IMR-90 (cell line): Measurements from ENCODE around the gene TAX1BP1. TPM values are rescaled to one million over a fixed set of nuclear protein-coding genes. Genes with fewer than 3 reads are reported as not detected.

Experiments
- ATAC-seq: fragments of 200-7000 bp; cut with Tn5 transposase; 2 replicates; pipeline ENCODE4 v1.9.1; 2020; ENCODE audit warnings: low read depth, mild to moderate bottlenecking, moderate library complexity
- BruUV-seq: library from RNA; stranded (reverse); fragments of 400-500 nt; replicated peaks from 2 replicates; lab custom pipeline; 2021; lab: Mats Ljungman, UMichigan
- CTCF ChIA-PET: fragments of 300-600 bp; formaldehyde crosslinking; extraction: SDS; loops from one replicate; lab custom pipeline; 2021; ENCODE audit warnings: antibody characterized with exemption; lab: Yijun Ruan, JAX
- POLR2A ChIA-PET: fragments of 300-600 bp; sonication (Branson Sonifier 250); formaldehyde crosslinking; loops from one replicate; lab custom pipeline; 2022; ENCODE audit warnings: antibody characterized with exemption; ENCODE audit not compliant: unreplicated experiment; lab: Charles Lee
- DNase-seq: peaks from one replicate; pipeline ENCODE4 v3.0.0; 2013
- H2AFZ ChIP-seq: replicated peaks from 2 replicates; pipeline ENCODE3; 2013; ENCODE audit warnings: low read length, mild to moderate bottlenecking; ENCODE audit not compliant: poor library complexity
- H2AK5ac ChIP-seq: 2 replicates; pipeline ENCODE4 v1.6.1; 2013; ENCODE audit warnings: low read depth, low read length, inconsistent platforms
- H2AK9ac ChIP-seq: replicated peaks from 2 replicates; pipeline ENCODE3; 2013; ENCODE audit warnings: mild to moderate bottlenecking, low read depth, low read length, moderate library complexity; ENCODE audit not compliant: poor library complexity
- H2BK120ac ChIP-seq: 2 replicates; pipeline ENCODE4 v1.6.1; 2013; ENCODE audit warnings: low read depth, low read length, inconsistent platforms
- H2BK15ac ChIP-seq: 3 replicates; pipeline ENCODE4 v1.6.1; 2013; ENCODE audit warnings: low read depth, low read length, inconsistent platforms
- H2BK20ac ChIP-seq: 2 replicates; pipeline ENCODE4 v1.6.1; 2013; ENCODE audit warnings: low read depth, mild to moderate bottlenecking, inconsistent platforms, low read length, moderate library complexity
- H2BK5ac ChIP-seq: 2 replicates; pipeline ENCODE4 v1.6.1; 2013; ENCODE audit warnings: mild to moderate bottlenecking, low read depth, low read length, inconsistent platforms; ENCODE audit not compliant: poor library complexity, severe bottlenecking
- H3K14ac ChIP-seq: replicated peaks from 2 replicates; pipeline ENCODE4 v1.6.1; 2013; ENCODE audit warnings: low read depth, low read length, inconsistent platforms
- H3K18ac ChIP-seq: 2 replicates; pipeline ENCODE4 v1.6.1; 2013; ENCODE audit warnings: low read depth, low read length, control low read depth
- H3K23ac ChIP-seq: 2 replicates; pipeline ENCODE4 v1.6.1; 2013; ENCODE audit warnings: low read depth, low read length, inconsistent platforms
- H3K27ac ChIP-seq: 2 replicates; pipeline ENCODE4 v1.5.1; 2013; ENCODE audit warnings: mild to moderate bottlenecking, control low read depth, low read length; ENCODE audit not compliant: insufficient read depth
- H3K27me3 ChIP-seq: 2 replicates; pipeline ENCODE4 v1.6.1; 2013; ENCODE audit warnings: low read length; ENCODE audit not compliant: control insufficient read depth, insufficient read depth
- H3K36me3 ChIP-seq: 2 replicates; pipeline ENCODE4 v1.6.1; 2013; ENCODE audit warnings: low read length, mixed read lengths; ENCODE audit not compliant: control insufficient read depth, insufficient read depth
- H3K4ac ChIP-seq: 2 replicates; pipeline ENCODE4 v1.6.1; 2013; ENCODE audit warnings: low read depth, low read length, inconsistent platforms
- H3K4me1 ChIP-seq: 2 replicates; pipeline ENCODE4 v1.6.1; 2013; ENCODE audit warnings: low read length, mixed read lengths; ENCODE audit not compliant: control insufficient read depth, insufficient read depth
- H3K4me2 ChIP-seq: 2 replicates; pipeline ENCODE4 v1.6.1; 2013; ENCODE audit warnings: low read depth, mild to moderate bottlenecking, control low read depth, low read length, moderate library complexity
- H3K4me3 ChIP-seq: 2 replicates; pipeline ENCODE4 v1.5.1; 2013; ENCODE audit warnings: low read depth, mild to moderate bottlenecking, control low read depth, low read length, moderate library complexity; ENCODE audit not compliant: insufficient read depth
- H3K56ac ChIP-seq: 2 replicates; pipeline ENCODE4 v1.6.1; 2013; ENCODE audit warnings: low read length, inconsistent platforms; ENCODE audit not compliant: insufficient read depth; ENCODE audit errors: extremely low read depth
- H3K79me1 ChIP-seq, 2 experiments: 2 replicates each; pipeline ENCODE4 v1.6.1; 2013; ENCODE audit warnings: low read length in 2 of 2, inconsistent platforms in 1 of 2, low read depth in 1 of 2
- H3K9ac ChIP-seq: 2 replicates; pipeline ENCODE4 v1.6.1; 2013; ENCODE audit warnings: low read depth, low read length, control low read depth
- H3K9me1 ChIP-seq: 2 replicates; pipeline ENCODE4 v1.6.1; 2013; ENCODE audit warnings: low read length, inconsistent platforms; ENCODE audit not compliant: insufficient read depth
- H3K9me3 ChIP-seq: 2 replicates; pipeline ENCODE4 v1.6.1; 2013; ENCODE audit warnings: low read length; ENCODE audit not compliant: control insufficient read depth, insufficient read depth
- H4K20me1 ChIP-seq: 2 replicates; pipeline ENCODE4 v1.6.1; 2013; ENCODE audit warnings: low read length, inconsistent platforms; ENCODE audit not compliant: insufficient read depth
- H4K5ac ChIP-seq: 2 replicates; pipeline ENCODE4 v1.6.1; 2013; ENCODE audit warnings: mild to moderate bottlenecking, low read depth, low read length, control low read depth
- H4K8ac ChIP-seq, 2 experiments: 2 replicates each; pipeline ENCODE4 v1.6.1; 2013; ENCODE audit warnings: low read depth in 2 of 2, low read length in 2 of 2, control low read depth in 1 of 2, inconsistent platforms in 1 of 2
- H4K91ac ChIP-seq: 2 replicates; pipeline ENCODE4 v1.6.1; 2013; ENCODE audit warnings: low read depth, low read length, inconsistent platforms; ENCODE audit not compliant: insufficient read depth
- BHLHE40 ChIP-seq: fragments of 150-350 bp; IDR thresholded peaks from 2 replicates; pipeline ENCODE4 v1.6.1; 2016; ENCODE audit warnings: mild to moderate bottlenecking, low read depth, low read length
- CEBPB ChIP-seq: IDR thresholded peaks from 2 replicates; pipeline ENCODE4 v1.6.1; 2012; ENCODE audit warnings: low read depth, low read length, improper control_type of control experiment
- FOS ChIP-seq: fragments of 150-350 bp; IDR thresholded peaks from 2 replicates; pipeline ENCODE4 v1.6.1; 2016; ENCODE audit warnings: low read depth, low read length
- MAZ ChIP-seq: IDR thresholded peaks from 2 replicates; pipeline ENCODE4 v1.6.1; 2012; ENCODE audit warnings: low read depth, mild to moderate bottlenecking, low read length, improper control_type of control experiment, moderate library complexity, borderline replicate concordance
- MXI1 ChIP-seq: IDR thresholded peaks from 2 replicates; pipeline ENCODE4 v1.6.1; 2012; ENCODE audit warnings: low read depth, mild to moderate bottlenecking, low read length, moderate library complexity, borderline replicate concordance
- NFE2L2 ChIP-seq: fragments of 150-350 bp; IDR thresholded peaks from 2 replicates; pipeline ENCODE4 v1.6.1; 2016; ENCODE audit warnings: low read depth, mild to moderate bottlenecking, low read length
- RAD21 ChIP-seq: IDR thresholded peaks from 2 replicates; pipeline ENCODE4 v1.6.1; 2012; ENCODE audit warnings: low read length, improper control_type of control experiment
- RFX5 ChIP-seq: IDR thresholded peaks from 2 replicates; pipeline ENCODE4 v1.8.0; 2012; ENCODE audit warnings: low read depth, mild to moderate bottlenecking, low read length, moderate library complexity
- SMC3 ChIP-seq: fragments of 150-350 bp; IDR thresholded peaks from 2 replicates; pipeline ENCODE4 v1.6.1; 2016; ENCODE audit warnings: low read depth, mild to moderate bottlenecking, antibody characterized with exemption, low read length, moderate library complexity
- WGBS, 2 experiments: methylation state at CpG; one replicate each; pipeline versions ENCODE4 v1.1.5 to v1.1.7; 2013; ENCODE audit warnings: missing lambda C conversion rate in 2 of 2; ENCODE audit not compliant: insufficient read length in 1 of 2; ENCODE audit errors: extremely low coverage in 2 of 2; 5-methylcytosine and 5-hydroxymethylcytosine counted together
- dilution Hi-C: fragments of 300-500 bp; cut with HindIII; formaldehyde crosslinking; loops from one replicate; pipeline ENCODE4 v1.14.3; 2018; ENCODE audit warnings: low sequenced_read_pairs; ENCODE audit not compliant: unreplicated experiment
- in situ Hi-C: fragments of 300-500 bp; cut with MboI; formaldehyde crosslinking; loops from 3 replicates; pipeline ENCODE4 v1.14.3; 2019; ENCODE audit warnings: low sequenced_read_pairs, inconsistent platforms, mixed read lengths
- intact Hi-C: fragments of 100-400 bp; cut with micrococcal nuclease; formaldehyde crosslinking; loops from 2 replicates; pipeline ENCODE4 v1.10.0; 2022
- polyA plus RNA-seq, 3 experiments: library from polyadenylated mRNA; depleted of rRNA; stranded (reverse); fragments of >200 nt; gene quantifications; 2 replicates each; pipeline ENCODE4 v1.2.3, GENCODE V29; 2012; ENCODE audit warnings: low replicate concordance in 1 of 3
- total RNA-seq: library from RNA; depleted of rRNA; stranded (reverse); fragments of >200 nt; gene quantifications from 2 replicates; pipeline ENCODE4 v1.2.3, GENCODE V29; 2012
- TF ChIP-seq, protein P1 (sequence below): fragments of 150-350 bp; IDR thresholded peaks from 2 replicates; pipeline ENCODE4 v1.6.1; 2017; ENCODE audit warnings: mild to moderate bottlenecking, antibody characterized with exemption, low read length, low read depth

Gene TAX1BP1
- total and polyA plus RNA-seq, 2 of the 4 experiments (the other 2 are of a cell fraction) = 49.0 to 52.7 TPM

DNA sequence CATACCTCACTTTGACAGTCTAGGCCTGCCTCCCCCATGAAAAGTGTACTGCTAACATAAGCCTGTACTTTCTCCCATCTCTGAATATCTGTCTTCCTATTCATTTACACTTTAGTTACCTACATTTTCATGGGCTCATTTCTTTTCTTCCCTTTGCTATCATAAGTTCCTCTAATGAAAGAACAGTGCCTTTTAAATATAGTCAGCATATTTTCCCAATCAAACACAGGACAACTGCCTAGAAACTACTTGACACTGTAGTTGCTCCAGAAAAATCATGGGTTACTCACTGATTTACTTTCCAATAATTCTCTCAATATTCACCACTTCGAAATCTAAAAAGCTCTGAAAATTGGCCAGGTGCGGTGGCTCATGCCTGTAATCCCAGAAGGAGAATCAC is 2.8 kb upstream of the TAX1BP1 start:
- no peak overlapping the region for H3K56ac ChIP-seq
- TF ChIP-seq MXI1 (no peak), CEBPB (no peak), FOS (no peak), BHLHE40 (no peak), NFE2L2 (no peak), SMC3 (no peak), MAZ (no peak), RAD21 (no peak), RFX5 (no peak)
- TF ChIP-seq, protein P1, sequence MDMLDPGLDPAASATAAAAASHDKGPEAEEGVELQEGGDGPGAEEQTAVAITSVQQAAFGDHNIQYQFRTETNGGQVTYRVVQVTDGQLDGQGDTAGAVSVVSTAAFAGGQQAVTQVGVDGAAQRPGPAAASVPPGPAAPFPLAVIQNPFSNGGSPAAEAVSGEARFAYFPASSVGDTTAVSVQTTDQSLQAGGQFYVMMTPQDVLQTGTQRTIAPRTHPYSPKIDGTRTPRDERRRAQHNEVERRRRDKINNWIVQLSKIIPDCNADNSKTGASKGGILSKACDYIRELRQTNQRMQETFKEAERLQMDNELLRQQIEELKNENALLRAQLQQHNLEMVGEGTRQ = no peak
- WGBS, 2 experiments = no CpG with 5 or more reads among the region's 2 CpGs
- 0 out of 2 replicates have a peak, but pooled peaks cover 2% of the 10 kb centered on the region for H3K9me1 ChIP-seq
- no peak overlapping the region for H3K18ac ChIP-seq
- H3K4ac ChIP-seq = no peak overlapping the region
- no peak for DNase-seq
- no peak overlapping the region for H3K4me2 ChIP-seq
- H2AK9ac ChIP-seq = no peak overlapping the region
- H4K20me1 ChIP-seq = peaks cover 10% of the 10 kb centered on the region; the same call in 1 of the 2 replicates
- H3K23ac ChIP-seq = no peak overlapping the region
- BruUV-seq = no TSS peak
- no peak overlapping the region for H3K4me3 ChIP-seq
- ChIA-PET POLR2A (no interaction called here), CTCF (interaction anchor here (0.6 kb wide), 1 partner anchor 18 kb away, joined by 3 read pairs; no protein-coding TSS in a partner anchor)
- no peak overlapping the region for H2AK5ac ChIP-seq
- in situ Hi-C loops (no loop called here), dilution Hi-C loops (no loop called here), intact Hi-C loops (no loop called here)
- H3K27me3 ChIP-seq = no peaks in the 10 kb centered on the region
- no peak overlapping the region for H2BK20ac ChIP-seq
- H3K14ac ChIP-seq = no peak overlapping the region
- ATAC-seq = no peak
- no peak overlapping the region for H3K9ac ChIP-seq
- no peak overlapping the region for H3K27ac ChIP-seq
- H4K5ac ChIP-seq = no peak overlapping the region
- H2BK15ac ChIP-seq = no peak overlapping the region
- H4K91ac ChIP-seq = no peak overlapping the region
- no peak overlapping the region for H2BK5ac ChIP-seq
- H3K36me3 ChIP-seq = no peaks in the 10 kb centered on the region
- H2BK120ac ChIP-seq = no peak overlapping the region
- no peak overlapping the region for H4K8ac ChIP-seq
- H3K79me1 ChIP-seq = peaks cover 0 to 17% of the 10 kb centered on the region in 2 experiments; a peak in 2 of 4 replicates
- H3K9me3 ChIP-seq = no peaks in the 10 kb centered on the region
- no peak overlapping the region for H2AFZ ChIP-seq
- H3K4me1 ChIP-seq = peaks cover 5% of the 10 kb centered on the region
